ENCODE measurements around the gene C10orf143. TPM values are rescaled to one million over a fixed set of nuclear protein-coding genes. Genes with fewer than 3 reads are reported as not detected.

Gene C10orf143
- total RNA-seq, 4 donors from 2014 or later, result 0.55 to 2.5 (median 1.3) TPM

GRCh38 chr10:130141460-130141859 is 30.8 kb upstream of the C10orf143 start:
- in situ Hi-C loops (cut with MboI; ENCODE audit: low sequenced_read_pairs in 4 of 4), result no loop called here
- intact Hi-C loops (cut with DNase I; ENCODE audit: low total_unique reads), result no loop called here
- H3K4me3 ChIP-seq, result no peak overlapping the region
- peaks cover 34 to 58% of the 10 kb centered on the region in 2 donors for H3K4me1 ChIP-seq
- TF ChIP-seq, protein P1, sequence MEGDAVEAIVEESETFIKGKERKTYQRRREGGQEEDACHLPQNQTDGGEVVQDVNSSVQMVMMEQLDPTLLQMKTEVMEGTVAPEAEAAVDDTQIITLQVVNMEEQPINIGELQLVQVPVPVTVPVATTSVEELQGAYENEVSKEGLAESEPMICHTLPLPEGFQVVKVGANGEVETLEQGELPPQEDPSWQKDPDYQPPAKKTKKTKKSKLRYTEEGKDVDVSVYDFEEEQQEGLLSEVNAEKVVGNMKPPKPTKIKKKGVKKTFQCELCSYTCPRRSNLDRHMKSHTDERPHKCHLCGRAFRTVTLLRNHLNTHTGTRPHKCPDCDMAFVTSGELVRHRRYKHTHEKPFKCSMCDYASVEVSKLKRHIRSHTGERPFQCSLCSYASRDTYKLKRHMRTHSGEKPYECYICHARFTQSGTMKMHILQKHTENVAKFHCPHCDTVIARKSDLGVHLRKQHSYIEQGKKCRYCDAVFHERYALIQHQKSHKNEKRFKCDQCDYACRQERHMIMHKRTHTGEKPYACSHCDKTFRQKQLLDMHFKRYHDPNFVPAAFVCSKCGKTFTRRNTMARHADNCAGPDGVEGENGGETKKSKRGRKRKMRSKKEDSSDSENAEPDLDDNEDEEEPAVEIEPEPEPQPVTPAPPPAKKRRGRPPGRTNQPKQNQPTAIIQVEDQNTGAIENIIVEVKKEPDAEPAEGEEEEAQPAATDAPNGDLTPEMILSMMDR (IDR thresholded peaks at IDR 0.05 in 4 of 5, conservative IDR thresholded peaks at IDR 0.05 in 1 of 5), result no peak
- no peak for TF ChIP-seq POLR2A (IDR thresholded peaks at IDR 0.05)
- H3K27ac ChIP-seq, result no peak overlapping the region
- DNase-seq, result no peak
- peaks cover 0 to 15% of the 10 kb centered on the region in 2 donors for H3K36me3 ChIP-seq
- no peaks in the 10 kb centered on the region for H3K27me3 ChIP-seq
- H3K9me3 ChIP-seq, result no peaks in the 10 kb centered on the region
- ATAC-seq, result no peak

DNA sequence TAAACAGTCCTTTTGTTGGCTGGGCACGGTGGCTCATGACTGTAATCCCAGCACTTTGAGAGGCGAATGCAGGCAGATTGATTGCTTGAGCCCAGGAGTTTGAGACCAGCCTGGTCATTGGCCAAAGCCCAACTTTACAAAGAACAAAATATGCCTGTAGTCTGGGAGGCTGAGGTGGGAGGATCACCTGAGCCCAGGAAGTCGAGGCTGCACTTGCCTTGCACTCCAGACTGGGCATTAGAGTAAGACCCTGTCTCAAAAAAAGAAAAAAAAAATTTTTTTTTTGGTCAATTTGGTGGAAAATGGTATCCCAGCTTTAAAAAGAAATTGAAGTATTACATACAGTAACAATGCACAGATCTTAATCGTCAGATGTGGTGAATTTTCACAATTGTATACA is 30.4 kb upstream of the C10orf143 start:
- Histone ChIP-seq H3K27ac (no peak overlapping the region), H3K4me1 (peaks cover 34 to 58% of the 10 kb centered on the region in 2 donors), H3K4me3 (no peak overlapping the region), H3K27me3 (no peaks in the 10 kb centered on the region), H3K9me3 (no peaks in the 10 kb centered on the region), H3K36me3 (peaks cover 0 to 11% of the 10 kb centered on the region in 2 donors)
- intact Hi-C loops (cut with DNase I; ENCODE audit: low total_unique reads), result no loop called here
- no peak for DNase-seq
- TF ChIP-seq, protein P1 (IDR thresholded peaks at IDR 0.05 in 4 of 5, conservative IDR thresholded peaks at IDR 0.05 in 1 of 5), result no peak
- TF ChIP-seq POLR2A (IDR thresholded peaks at IDR 0.05), result no peak
- in situ Hi-C loops (cut with MboI; ENCODE audit: low sequenced_read_pairs in 4 of 4), result no loop called here
- ATAC-seq, result no peak

DNA sequence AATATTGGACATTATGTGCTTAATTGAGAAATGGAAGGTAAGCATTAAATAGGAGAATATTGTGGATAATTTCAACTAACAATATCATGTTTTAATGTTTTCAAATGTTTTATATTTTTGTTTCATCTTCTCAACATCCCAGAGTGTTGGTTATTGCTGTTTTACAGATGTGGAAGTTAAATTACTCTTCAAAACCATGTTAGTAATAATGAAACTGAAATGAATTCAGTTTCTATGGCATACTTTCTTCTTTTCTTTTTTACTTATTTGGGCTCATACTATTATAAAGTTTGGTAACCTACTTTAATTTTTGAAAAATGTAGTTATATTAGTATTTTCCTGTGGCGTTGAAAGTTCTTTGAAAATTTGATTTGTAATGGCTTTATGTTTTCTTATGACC is 29.8 kb upstream of the C10orf143 start:
- in situ Hi-C loops (cut with MboI; ENCODE audit: low sequenced_read_pairs in 4 of 4), result no loop called here
- H3K36me3 ChIP-seq, result peaks cover 0 to 5% of the 10 kb centered on the region in 2 donors
- intact Hi-C loops (cut with DNase I; ENCODE audit: low total_unique reads), result no loop called here
- H3K9me3 ChIP-seq, result no peaks in the 10 kb centered on the region
- DNase-seq (no peak), ATAC-seq (no peak)
- no peak overlapping the region for H3K4me3 ChIP-seq
- no peak overlapping the region for H3K27ac ChIP-seq
- peaks cover 40 to 63% of the 10 kb centered on the region in 2 donors for H3K4me1 ChIP-seq
- no peak for TF ChIP-seq POLR2A (IDR thresholded peaks at IDR 0.05)
- TF ChIP-seq, protein P1 (IDR thresholded peaks at IDR 0.05 in 4 of 5, conservative IDR thresholded peaks at IDR 0.05 in 1 of 5), result no peak
- H3K27me3 ChIP-seq, result no peaks in the 10 kb centered on the region

GRCh38 chr10:130138479-130138866 is 27.8 kb upstream of the C10orf143 start:
- Histone ChIP-seq H3K27ac (peak overlapping the region; percentile 54 to 97 (median 89)), H3K36me3 (peaks cover 0 to 4% of the 10 kb centered on the region in 2 donors), H3K4me3 (peak overlapping the region in 1 of 4 donors; percentile 79), H3K27me3 (no peaks in the 10 kb centered on the region), H3K4me1 (peaks cover 41 to 59% of the 10 kb centered on the region in 2 donors), H3K9me3 (no peaks in the 10 kb centered on the region)
- ATAC-seq, result peak; percentile 63 to 66
- in situ Hi-C loops (cut with MboI; ENCODE audit: low sequenced_read_pairs in 4 of 4), result no loop called here
- no peak for DNase-seq
- intact Hi-C loops (cut with DNase I; ENCODE audit: low total_unique reads), result no loop called here
- TF ChIP-seq, protein P1 (IDR thresholded peaks at IDR 0.05 in 4 of 5, conservative IDR thresholded peaks at IDR 0.05 in 1 of 5), result no peak
- no peak for TF ChIP-seq POLR2A (IDR thresholded peaks at IDR 0.05)
